PC-9 (cell line): ENCODE data around the gene ABCE1.

Experiments used
- EZH2 ChIP-seq: fragments of 200-600 bp; sonication (generic); IDR thresholded peaks from 2 replicates; pipeline ENCODE4 v1.8.0; 2017; ENCODE audit warnings: antibody characterized with exemption, low read depth
- TF ChIP-seq, protein P1 (sequence below): fragments of 200-600 bp; sonication (generic); conservative IDR thresholded peaks from 2 replicates; pipeline ENCODE4 v1.6.1; 2017; ENCODE audit warnings: mixed run types, antibody characterized with exemption, mild to moderate bottlenecking, moderate library complexity

- TF ChIP-seq, protein P1, sequence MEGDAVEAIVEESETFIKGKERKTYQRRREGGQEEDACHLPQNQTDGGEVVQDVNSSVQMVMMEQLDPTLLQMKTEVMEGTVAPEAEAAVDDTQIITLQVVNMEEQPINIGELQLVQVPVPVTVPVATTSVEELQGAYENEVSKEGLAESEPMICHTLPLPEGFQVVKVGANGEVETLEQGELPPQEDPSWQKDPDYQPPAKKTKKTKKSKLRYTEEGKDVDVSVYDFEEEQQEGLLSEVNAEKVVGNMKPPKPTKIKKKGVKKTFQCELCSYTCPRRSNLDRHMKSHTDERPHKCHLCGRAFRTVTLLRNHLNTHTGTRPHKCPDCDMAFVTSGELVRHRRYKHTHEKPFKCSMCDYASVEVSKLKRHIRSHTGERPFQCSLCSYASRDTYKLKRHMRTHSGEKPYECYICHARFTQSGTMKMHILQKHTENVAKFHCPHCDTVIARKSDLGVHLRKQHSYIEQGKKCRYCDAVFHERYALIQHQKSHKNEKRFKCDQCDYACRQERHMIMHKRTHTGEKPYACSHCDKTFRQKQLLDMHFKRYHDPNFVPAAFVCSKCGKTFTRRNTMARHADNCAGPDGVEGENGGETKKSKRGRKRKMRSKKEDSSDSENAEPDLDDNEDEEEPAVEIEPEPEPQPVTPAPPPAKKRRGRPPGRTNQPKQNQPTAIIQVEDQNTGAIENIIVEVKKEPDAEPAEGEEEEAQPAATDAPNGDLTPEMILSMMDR = no peak
- TF ChIP-seq EZH2 = no peak
Measured at GRCh38 chr4:145056325-145057130, 41.6 kb upstream of the ABCE1 start.
